Measurements from ENCODE around the gene LPP.

LPP gene

GRCh38 chr3:188137051-188137450 is 16.9 kb upstream of the LPP start:
- no peak for DNase-seq

DNA sequence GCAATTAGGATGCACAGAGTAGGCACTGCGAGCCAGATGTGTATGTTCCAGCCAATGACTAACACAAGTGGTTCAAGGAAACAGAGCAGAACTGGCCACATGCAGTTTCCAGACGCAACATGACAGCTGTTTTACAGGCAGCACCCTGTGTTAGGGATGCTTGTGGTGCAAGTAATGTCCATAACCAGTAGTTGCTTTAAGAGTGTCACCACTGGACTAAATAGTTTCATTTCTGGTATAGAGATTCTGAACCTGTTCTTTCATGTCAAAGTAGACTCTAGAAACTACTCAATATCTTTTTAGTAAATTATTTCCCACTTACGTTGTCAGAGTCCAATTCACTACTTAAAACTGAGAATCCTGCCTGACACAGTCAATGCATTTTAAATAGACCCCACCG is 14.5 kb upstream of the LPP start:
- no peak for DNase-seq

GRCh38 chr3:188146219-188146618 is 7.7 kb upstream of the LPP start:
- DNase-seq = no peak

- no peak for DNase-seq
These were observed 6.2 kb upstream of the LPP start for GRCh38 chr3:188147782-188148181.

- no peak for DNase-seq
These were observed 5.6 kb upstream of the LPP start for GRCh38 chr3:188148318-188148717.

- DNase-seq = no peak
These were observed 4.4 kb upstream of the LPP start for GRCh38 chr3:188149587-188149986.

- DNase-seq = no peak
These were observed 3.0 kb upstream of the LPP start for GRCh38 chr3:188150982-188151381.

GRCh38 chr3:188151438-188151837 is 2.5 kb upstream of the LPP start:
- DNase-seq = no peak

GRCh38 chr3:188152660-188153436 is 1.1 kb upstream of the LPP start:
- DNase-seq = no peak

- peak; percentile 56 for DNase-seq
These were observed 432 bp upstream of the LPP start for GRCh38 chr3:188153437-188154013.

GRCh38 chr3:188154809-188155574 is 1.0 kb downstream of the LPP start:
- no peak for DNase-seq

- no peak for DNase-seq
These were observed 2.1 kb downstream of the LPP start for GRCh38 chr3:188156056-188156455.

DNA sequence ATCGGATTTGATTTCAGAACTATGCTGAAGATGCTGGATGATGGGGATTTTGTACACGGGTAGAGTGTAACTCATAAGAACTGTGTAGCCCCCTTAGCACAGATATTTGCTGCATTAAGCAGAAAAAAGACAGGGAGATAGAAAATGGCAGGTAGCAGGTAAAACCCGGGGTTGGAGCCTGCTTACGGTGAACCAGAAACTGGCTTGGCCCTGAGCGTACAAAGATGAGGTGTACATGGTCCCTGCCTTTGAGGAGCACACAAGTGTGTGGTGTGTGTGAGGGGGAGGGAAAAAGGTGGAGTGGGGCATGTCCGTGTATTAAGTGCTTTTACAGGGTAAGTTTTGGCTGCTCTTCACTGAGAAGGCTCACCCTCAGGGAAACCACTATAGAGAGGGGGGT is 3.5 kb downstream of the LPP start:
- no peak for DNase-seq

DNA sequence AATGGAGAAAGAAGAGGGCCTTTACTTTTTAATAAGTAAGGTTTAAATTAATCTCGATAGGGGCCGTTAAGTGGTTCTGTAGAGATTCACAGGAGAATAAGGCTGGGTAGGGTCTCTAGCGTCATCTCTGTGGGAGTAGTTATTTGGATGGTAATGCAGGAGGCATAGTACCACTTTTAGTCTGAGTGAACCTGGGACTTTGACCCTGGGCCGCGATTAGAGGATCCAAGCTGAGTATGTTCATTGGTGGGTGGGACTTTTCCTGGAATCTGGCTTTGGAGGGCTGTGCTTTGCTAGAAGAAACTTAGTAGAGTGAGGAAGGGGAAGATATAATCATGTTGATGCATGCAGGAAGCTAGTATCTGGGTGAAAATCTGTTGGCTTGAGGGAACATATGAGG is 4.0 kb downstream of the LPP start:
- no peak for DNase-seq

- no peak for DNase-seq
These were observed 4.9 kb downstream of the LPP start for GRCh38 chr3:188158731-188159310.

DNA sequence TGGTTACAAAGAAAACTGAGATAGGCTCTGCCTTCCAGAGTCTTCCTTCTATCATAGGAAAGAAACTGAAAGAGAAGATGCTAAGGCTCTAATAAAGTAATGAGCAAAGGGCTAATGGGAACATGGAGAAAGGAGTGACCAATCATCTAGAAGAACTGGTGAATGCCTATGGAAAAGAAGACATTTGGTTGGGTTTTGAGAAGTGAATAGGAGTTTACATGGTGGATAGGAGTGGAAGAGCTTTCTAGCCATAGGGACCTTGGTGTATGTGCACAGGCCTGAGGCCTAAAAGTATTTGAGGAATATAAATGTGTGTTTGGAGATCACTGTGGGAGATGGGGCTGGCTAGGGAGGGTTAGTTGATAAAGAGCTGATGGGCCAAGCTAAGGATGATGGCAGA is 6.8 kb downstream of the LPP start:
- DNase-seq = no peak

GRCh38 chr3:188164248-188164687 is 10.3 kb downstream of the LPP start:
- no peak for DNase-seq

GRCh38 chr3:188165596-188165995 is 11.6 kb downstream of the LPP start:
- no peak for DNase-seq

DNA sequence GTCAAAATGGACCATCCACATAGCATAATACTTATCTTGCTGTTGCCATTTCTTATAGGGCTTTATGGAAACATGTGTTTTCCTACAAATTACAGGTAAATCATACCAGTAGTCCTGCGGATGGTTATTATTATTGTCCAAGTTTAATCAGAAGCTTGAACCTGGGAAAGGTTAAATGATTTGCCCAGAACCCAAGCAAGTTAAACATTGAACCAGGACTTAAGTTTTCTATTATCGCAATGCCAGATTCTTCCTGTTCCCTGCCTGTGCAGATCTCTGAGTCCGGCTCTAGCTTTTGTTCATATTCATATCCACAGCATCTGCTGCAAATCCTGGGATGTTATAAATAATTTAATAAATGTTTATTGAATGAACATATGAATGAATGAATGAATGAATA is 12.5 kb downstream of the LPP start:
- no peak for DNase-seq

GRCh38 chr3:188168186-188168585 is 14.2 kb downstream of the LPP start:
- DNase-seq = no peak

DNA sequence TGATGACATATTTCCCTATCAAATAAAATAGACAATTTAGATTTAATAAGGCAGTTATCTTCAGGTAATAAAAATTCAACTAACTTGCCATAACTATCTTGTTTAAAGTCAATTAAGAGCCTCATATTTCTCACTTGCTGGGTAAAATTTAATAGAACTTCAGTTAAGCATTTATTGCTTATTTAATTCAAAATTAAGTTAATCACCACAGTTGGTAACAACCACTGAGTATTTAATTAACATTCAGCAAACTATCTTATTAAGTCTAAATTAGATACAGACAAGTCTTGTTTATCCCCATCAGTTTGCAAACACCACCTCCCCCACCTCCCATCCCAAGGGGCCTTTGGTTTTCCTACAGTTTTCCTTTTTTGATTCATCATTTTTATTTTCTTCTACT is 14.7 kb downstream of the LPP start:
- no peak for DNase-seq

DNA sequence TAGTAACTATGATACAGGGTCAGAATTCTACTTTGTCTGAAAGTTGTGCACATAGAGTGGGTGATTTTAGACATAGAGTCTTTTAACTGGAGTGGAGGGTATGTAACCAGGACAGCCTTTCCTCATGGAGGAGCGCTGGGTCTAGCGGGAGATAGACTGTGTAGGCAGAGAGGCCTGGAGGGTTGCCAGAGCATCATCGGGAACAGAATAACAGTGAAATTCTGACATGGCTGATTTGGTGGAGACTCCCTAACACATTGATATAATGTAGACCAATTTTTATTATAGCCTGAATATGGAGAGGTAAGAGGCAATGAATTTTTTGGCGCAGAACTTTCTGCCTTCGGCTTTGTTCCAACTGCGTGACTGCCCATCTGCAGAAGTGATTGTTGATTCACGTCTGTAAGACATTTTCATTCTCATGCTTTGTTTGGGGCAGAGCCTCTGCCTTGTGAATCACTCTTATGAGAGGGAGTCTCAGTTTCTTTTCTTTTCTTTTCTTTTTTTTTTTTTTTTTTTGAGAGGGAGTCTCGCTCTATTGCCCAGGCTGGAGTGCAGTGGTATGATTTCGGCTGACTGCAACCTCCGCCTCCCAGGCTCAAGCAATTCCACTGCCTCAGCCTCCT is 16.0 kb downstream of the LPP start:
- no peak for DNase-seq
